ENCODE measurements around the gene INPP5K.

INPP5K gene

DNA sequence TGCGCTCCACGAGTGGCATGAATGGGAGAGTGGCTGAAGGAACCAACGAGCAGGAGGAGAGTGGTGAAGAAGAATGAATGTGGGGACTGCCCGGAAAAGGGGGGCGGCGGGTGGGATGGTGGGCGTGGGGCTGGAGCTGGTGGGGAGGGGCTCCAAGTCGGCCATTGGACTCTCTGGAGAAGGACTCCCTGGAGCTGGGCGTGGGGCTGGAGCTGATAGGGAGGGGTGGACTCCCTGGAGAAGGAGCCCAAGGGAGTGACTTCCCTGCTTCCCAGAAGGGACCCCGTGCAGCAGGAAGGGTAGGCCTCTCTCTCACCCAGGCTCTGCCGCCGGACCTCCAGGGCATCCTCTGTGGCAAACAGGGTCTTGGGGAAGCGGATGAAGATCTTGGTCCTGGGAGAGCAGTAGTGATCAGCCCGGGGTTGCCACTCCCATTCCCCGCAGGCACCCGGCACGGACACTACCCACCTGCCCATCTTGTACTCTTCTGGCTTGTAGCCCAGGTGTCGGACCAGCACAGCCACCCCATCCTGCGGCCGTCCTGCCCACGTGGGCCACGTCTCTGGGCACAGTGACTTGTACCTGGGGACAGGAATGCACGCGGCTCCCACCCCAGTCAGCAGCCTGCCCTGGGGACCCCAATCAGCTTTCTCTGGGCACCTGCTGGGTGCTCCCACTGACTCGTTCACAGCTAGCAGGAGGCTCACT is 45.5 kb downstream of the INPP5K start:
- DNase-seq (ENCODE audit: low read depth) = no peak
- TF ChIP-seq, protein P1, sequence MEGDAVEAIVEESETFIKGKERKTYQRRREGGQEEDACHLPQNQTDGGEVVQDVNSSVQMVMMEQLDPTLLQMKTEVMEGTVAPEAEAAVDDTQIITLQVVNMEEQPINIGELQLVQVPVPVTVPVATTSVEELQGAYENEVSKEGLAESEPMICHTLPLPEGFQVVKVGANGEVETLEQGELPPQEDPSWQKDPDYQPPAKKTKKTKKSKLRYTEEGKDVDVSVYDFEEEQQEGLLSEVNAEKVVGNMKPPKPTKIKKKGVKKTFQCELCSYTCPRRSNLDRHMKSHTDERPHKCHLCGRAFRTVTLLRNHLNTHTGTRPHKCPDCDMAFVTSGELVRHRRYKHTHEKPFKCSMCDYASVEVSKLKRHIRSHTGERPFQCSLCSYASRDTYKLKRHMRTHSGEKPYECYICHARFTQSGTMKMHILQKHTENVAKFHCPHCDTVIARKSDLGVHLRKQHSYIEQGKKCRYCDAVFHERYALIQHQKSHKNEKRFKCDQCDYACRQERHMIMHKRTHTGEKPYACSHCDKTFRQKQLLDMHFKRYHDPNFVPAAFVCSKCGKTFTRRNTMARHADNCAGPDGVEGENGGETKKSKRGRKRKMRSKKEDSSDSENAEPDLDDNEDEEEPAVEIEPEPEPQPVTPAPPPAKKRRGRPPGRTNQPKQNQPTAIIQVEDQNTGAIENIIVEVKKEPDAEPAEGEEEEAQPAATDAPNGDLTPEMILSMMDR (conservative IDR thresholded peaks at IDR 0.05; ENCODE audit: low read depth, low read length) = no peak
- no peak overlapping the region for H3K4me3 ChIP-seq (ENCODE audit: low read depth, low read length)

DNA sequence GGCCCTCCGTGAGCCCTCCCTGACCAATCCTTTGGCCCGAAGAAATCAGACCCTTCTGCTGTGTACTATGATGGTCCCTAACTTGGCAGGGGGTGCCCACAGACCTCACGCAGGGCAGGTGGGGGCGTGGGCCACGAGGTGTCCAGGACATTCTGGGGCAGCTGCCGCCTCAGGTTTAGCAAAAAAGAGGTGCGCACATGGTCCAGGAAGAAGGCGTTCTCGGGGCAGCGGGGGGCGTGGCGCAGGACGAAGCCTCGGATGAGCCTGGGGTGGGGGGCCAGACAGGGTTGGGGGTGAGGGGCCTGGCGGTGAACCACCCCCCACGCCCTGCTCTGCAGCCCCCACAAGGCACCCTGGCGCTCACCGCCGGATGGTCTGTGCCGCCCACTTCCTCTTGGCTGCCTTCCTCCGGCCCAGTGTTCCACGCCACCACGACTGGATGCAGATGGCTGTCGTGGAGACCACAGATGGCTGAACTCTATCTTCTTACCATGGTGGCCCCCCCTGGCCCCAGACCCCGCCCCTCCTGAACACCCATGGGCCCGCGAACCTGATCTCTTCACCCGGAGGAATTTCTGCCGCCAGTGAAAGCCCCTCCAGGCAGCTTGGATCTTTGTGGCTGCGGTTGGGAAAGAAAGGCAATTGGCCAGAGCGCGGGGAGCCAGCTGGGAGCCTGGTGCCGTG is 46.2 kb downstream of the INPP5K start:
- no peak overlapping the region for H3K4me3 ChIP-seq (ENCODE audit: low read depth, low read length)
- no peak for DNase-seq (ENCODE audit: low read depth)
- TF ChIP-seq, protein P1 (conservative IDR thresholded peaks at IDR 0.05; ENCODE audit: low read depth, low read length) = no peak

DNA sequence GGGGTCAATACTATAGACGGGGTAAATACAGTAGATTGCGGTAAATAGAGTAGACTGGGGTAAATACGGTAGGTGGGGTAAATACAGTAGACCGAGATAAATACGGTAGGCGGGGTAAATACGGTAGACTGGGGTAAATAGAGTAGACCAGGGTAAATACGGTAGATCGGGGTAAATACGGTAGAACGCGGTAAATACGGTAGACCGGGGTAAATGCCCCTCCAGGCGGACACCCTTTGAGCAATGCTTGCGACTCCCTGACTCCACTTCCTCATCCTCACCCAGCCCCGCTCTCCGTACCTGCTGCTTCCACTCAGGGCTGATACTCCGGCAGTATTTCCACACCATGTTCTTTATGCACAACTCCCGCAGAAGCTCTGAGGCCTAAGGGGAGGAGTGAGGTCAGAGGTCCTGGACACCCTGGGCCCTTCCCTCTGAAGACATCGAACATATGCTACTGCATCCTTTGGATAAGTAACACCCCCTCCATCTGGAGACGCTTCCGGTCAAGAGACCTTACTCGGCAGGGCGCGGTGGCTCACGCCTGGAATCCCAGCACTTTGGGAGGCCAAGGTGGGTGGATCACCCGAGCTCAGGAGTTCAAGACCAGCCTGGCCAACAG is 47.1 kb downstream of the INPP5K start:
- TF ChIP-seq, protein P1 (conservative IDR thresholded peaks at IDR 0.05; ENCODE audit: low read depth, low read length) = no peak
- no peak overlapping the region for H3K4me3 ChIP-seq (ENCODE audit: low read depth, low read length)
- no peak for DNase-seq (ENCODE audit: low read depth)

DNA sequence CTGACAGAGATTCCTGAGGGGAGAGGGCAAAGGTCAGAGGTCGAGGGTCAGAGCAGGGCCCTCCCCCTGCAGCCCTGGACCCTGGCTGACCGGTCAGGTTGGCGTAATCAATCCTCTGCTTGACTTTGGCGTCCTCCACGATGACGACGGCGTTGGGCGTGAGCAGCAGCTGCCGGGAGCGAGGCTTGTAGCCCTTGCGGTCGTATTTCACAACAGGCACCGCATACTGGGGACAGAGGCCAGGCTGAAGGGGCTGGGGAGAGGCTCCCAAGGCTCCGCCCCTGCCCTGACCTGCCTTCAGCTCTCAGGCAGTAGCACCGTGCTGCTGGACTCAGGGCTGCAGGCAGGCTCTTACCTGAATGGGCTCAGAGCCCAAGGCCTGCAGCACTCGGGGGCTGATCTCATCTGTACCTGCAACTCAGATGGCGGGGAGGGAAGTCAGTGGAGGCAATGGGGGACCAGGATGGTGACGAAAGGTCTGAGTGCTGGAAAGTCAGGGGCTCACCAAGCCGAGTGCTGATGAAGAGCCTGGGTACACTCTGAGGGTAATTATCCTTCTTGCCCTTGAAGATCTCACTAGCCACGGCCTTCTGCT is 48.4 kb downstream of the INPP5K start:
- TF ChIP-seq, protein P1 (conservative IDR thresholded peaks at IDR 0.05; ENCODE audit: low read depth, low read length) = no peak
- DNase-seq (ENCODE audit: low read depth) = peak; percentile 78
- H3K4me3 ChIP-seq (ENCODE audit: low read depth, low read length) = no peak overlapping the region

DNA sequence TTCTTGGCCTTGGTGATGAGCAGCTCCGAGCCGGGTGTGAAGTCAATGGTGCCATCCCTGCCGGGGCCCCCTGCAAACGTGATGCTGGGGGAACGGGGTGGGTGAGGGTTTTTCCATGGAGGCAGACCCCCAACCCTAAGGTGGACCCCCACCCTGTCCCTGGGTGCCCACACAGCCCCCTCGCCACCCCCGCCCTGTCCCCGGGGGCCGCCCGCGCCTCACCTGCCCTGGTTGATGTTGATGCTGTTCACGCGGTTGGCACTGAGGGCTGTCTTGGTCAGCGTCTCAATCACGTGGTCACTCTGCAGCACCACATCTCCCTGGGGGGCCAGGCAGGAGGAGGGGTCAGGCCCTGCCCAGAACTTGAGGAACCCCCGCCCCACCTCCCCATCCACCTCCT is 49.2 kb downstream of the INPP5K start:
- TF ChIP-seq, protein P1 (conservative IDR thresholded peaks at IDR 0.05; ENCODE audit: low read depth, low read length) = no peak
- no peak for DNase-seq (ENCODE audit: low read depth)
- no peak overlapping the region for H3K4me3 ChIP-seq (ENCODE audit: low read depth, low read length)

DNA sequence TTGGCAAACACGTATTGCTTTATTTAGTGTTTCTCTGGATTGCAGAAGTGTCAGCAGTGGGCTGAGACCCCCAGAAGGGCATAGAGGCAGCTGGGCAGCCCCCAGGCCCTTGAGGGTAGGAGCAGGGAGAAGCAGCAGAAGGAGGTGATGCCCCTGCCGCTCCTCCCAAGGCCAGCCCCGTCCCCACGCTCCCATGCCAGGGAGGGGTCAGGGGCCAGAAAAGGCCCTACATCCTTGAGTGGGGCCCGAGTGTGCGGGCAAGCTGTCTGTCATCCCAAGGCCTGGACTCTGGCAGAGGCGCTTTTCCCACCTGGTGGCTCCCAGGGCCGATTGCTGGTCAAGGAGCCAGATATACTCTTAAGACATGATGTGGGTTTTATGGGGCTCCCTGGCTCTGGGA is 52.2 kb downstream of the INPP5K start:
- no peak overlapping the region for H3K4me3 ChIP-seq (ENCODE audit: low read depth, low read length)
- TF ChIP-seq, protein P1 (conservative IDR thresholded peaks at IDR 0.05; ENCODE audit: low read depth, low read length) = no peak
- DNase-seq (ENCODE audit: low read depth) = no peak

Measured in choroid plexus epithelial cell (primary cell).